H1 (cell line): ENCODE data around the gene TUBGCP3.

Experiments used
- ATF3 ChIP-seq: IDR thresholded peaks from 2 replicates; pipeline ENCODE4 v1.6.1; 2011; ENCODE audit warnings: low read depth, mild to moderate bottlenecking, low read length; ENCODE audit not compliant: insufficient read depth
- CHD2 ChIP-seq: IDR thresholded peaks from 2 replicates; pipeline ENCODE4 v1.6.1; 2012; ENCODE audit warnings: low read length, improper control_type of control experiment
- CHD7 ChIP-seq: fragments of 300-600 bp; sonication (generic); IDR thresholded peaks from 2 replicates; pipeline ENCODE4 v1.7.1; 2012; ENCODE audit warnings: low read length, moderate library complexity, mild to moderate bottlenecking, inconsistent platforms; ENCODE audit not compliant: insufficient replicate concordance
- CREB1 ChIP-seq: IDR thresholded peaks from 2 replicates; pipeline ENCODE4 v1.6.1; 2012; ENCODE audit warnings: inconsistent platforms
- EGR1 ChIP-seq: IDR thresholded peaks from 2 replicates; pipeline ENCODE4 v1.6.1; 2011; ENCODE audit warnings: low read depth, low read length, borderline replicate concordance
- FOSL1 ChIP-seq: IDR thresholded peaks from 2 replicates; pipeline ENCODE4 v1.6.1; 2011; ENCODE audit warnings: mild to moderate bottlenecking, low read depth, low read length, moderate library complexity; ENCODE audit not compliant: insufficient read depth
- HDAC2 ChIP-seq, 2 experiments: fragments of 300-600 bp in 1 of 2; sonication (generic) in 1 of 2; IDR thresholded peaks; 2 replicates each; pipeline ENCODE4 v1.6.1; 2011 to 2012; ENCODE audit warnings: low read depth in 2 of 2, low read length in 2 of 2, mild to moderate bottlenecking in 2 of 2, moderate library complexity in 2 of 2, borderline replicate concordance in 1 of 2, inconsistent platforms in 1 of 2
- POLR2A ChIP-seq, 2 experiments: IDR thresholded peaks; 1 replicate in 1 of 2; 2 replicates in 1 of 2; pipeline ENCODE4 v1.6.1; 2011; ENCODE audit warnings: low read depth in 2 of 2, low read length in 2 of 2, mild to moderate bottlenecking in 2 of 2; ENCODE audit errors: control extremely low read depth in 1 of 2
- POLR2AphosphoS5 ChIP-seq: IDR thresholded peaks from 2 replicates; pipeline ENCODE4 v1.6.1; 2011; ENCODE audit warnings: low read depth, low read length
- RFX5 ChIP-seq: IDR thresholded peaks from 2 replicates; pipeline ENCODE4 v1.6.1; 2011; ENCODE audit warnings: low read depth, low read length, improper control_type of control experiment, borderline replicate concordance
- RXRA ChIP-seq: IDR thresholded peaks from 2 replicates; pipeline ENCODE4 v1.6.1; 2011; ENCODE audit warnings: low read depth, mild to moderate bottlenecking, low read length, moderate library complexity; ENCODE audit not compliant: insufficient read depth
- TAF1 ChIP-seq: IDR thresholded peaks from 2 replicates; pipeline ENCODE4 v1.6.1; 2011; ENCODE audit warnings: mild to moderate bottlenecking, low read depth, low read length
- TF ChIP-seq, protein P1 (sequence below), 3 experiments: IDR thresholded peaks; 1 replicate in 2 of 3; 2 replicates in 1 of 3; pipeline versions ENCODE4 v1.5.1 to v1.6.1; 2011; ENCODE audit warnings: low read length in 3 of 3, mild to moderate bottlenecking in 3 of 3, inconsistent platforms in 2 of 3, low read depth in 1 of 3, moderate library complexity in 1 of 3; ENCODE audit not compliant: insufficient read depth in 1 of 3; ENCODE audit errors: control extremely low read depth in 1 of 3

- TF ChIP-seq RXRA, result no peak
- TF ChIP-seq, protein P1, sequence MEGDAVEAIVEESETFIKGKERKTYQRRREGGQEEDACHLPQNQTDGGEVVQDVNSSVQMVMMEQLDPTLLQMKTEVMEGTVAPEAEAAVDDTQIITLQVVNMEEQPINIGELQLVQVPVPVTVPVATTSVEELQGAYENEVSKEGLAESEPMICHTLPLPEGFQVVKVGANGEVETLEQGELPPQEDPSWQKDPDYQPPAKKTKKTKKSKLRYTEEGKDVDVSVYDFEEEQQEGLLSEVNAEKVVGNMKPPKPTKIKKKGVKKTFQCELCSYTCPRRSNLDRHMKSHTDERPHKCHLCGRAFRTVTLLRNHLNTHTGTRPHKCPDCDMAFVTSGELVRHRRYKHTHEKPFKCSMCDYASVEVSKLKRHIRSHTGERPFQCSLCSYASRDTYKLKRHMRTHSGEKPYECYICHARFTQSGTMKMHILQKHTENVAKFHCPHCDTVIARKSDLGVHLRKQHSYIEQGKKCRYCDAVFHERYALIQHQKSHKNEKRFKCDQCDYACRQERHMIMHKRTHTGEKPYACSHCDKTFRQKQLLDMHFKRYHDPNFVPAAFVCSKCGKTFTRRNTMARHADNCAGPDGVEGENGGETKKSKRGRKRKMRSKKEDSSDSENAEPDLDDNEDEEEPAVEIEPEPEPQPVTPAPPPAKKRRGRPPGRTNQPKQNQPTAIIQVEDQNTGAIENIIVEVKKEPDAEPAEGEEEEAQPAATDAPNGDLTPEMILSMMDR (IDR thresholded peaks at IDR 0.05; ENCODE audit: control extremely low read depth in 1 of 3, insufficient read depth in 1 of 3, low read depth in 1 of 3, low read length in 3 of 3), result no peak
- no peak for TF ChIP-seq POLR2A (IDR thresholded peaks at IDR 0.05; ENCODE audit: control extremely low read depth in 1 of 2, low read depth in 2 of 2, low read length in 2 of 2)
- TF ChIP-seq EGR1, result no peak
- TF ChIP-seq HDAC2 (IDR thresholded peaks at IDR 0.05; ENCODE audit: borderline replicate concordance in 1 of 2, low read depth in 2 of 2, low read length in 2 of 2), result no peak
- TF ChIP-seq TAF1, result no peak
- TF ChIP-seq CREB1, result no peak
- no peak for TF ChIP-seq RFX5
- no peak for TF ChIP-seq CHD2
- no peak for TF ChIP-seq POLR2AphosphoS5
- TF ChIP-seq ATF3, result no peak
- no peak for TF ChIP-seq FOSL1
- TF ChIP-seq CHD7, result no peak
These were observed 141.1 kb downstream of the TUBGCP3 start for GRCh38 chr13:112446867-112447266.
